Stomach smooth muscle (tissue), 2 donors: Measurements from ENCODE around the gene RPL7L1.

Source experiments
- H3K27ac ChIP-seq: one replicate; pipeline ENCODE4 v1.7.0; 2013; ENCODE audit warnings: mild to moderate bottlenecking, low read length, inconsistent platforms
- H3K27me3 ChIP-seq, 2 donors: one replicate each; pipeline ENCODE4 v1.7.0; 2013; ENCODE audit warnings: low read length in 2 of 2; ENCODE audit not compliant: insufficient read depth in 2 of 2, control insufficient read depth in 1 of 2
- H3K36me3 ChIP-seq, 2 donors: one replicate each; pipeline ENCODE4 v1.7.0; 2013; ENCODE audit warnings: low read length in 2 of 2; ENCODE audit not compliant: control insufficient read depth in 2 of 2, insufficient read depth in 2 of 2
- H3K4me1 ChIP-seq: one replicate; pipeline ENCODE4 v1.7.0; 2013; ENCODE audit warnings: low read length; ENCODE audit not compliant: control insufficient read depth, insufficient read depth
- H3K4me3 ChIP-seq, 2 donors: one replicate each; pipeline ENCODE4 v1.7.0; 2013; ENCODE audit warnings: low read length in 2 of 2
- H3K9ac ChIP-seq, 2 donors: one replicate each; pipeline ENCODE4 v1.7.0; 2013; ENCODE audit warnings: low read length in 2 of 2, mild to moderate bottlenecking in 1 of 2
- H3K9me3 ChIP-seq, 2 donors: one replicate each; pipeline ENCODE4 v1.7.0; 2013; ENCODE audit warnings: low read length in 2 of 2; ENCODE audit not compliant: control insufficient read depth in 2 of 2
- donor health status: healthy.
- donor health status: Pancreatic carcinoma.

The RPL7L1 gene

DNA sequence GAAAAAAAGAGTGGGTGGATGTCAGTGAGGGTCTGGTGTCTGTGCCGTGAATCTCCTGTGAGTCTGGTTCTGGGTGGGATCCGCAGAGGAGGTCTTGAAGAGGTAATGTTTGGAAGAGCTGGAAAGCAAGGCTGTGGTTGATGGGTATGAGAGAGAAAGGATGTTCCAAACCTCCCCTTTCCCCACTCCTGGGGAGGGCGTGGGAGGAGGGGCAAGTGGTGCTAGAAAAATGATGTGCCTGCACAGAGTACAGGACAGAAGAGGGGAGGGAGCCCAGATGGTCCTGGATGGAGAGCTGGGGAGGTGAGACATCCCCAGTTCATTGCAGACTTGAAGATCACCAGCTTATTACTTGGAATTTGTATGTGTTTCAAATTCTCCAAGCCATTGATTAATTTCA is 53.0 kb downstream of the RPL7L1 start:
- peak overlapping the region; percentile 10 to 42 for H3K9ac ChIP-seq
- H3K36me3 ChIP-seq, result peaks cover 17 to 25% of the 10 kb centered on the region in 2 donors
- H3K4me3 ChIP-seq, result no peak overlapping the region
- no peaks in the 10 kb centered on the region for H3K27me3 ChIP-seq
- no peak overlapping the region for H3K27ac ChIP-seq
- peaks cover 31% of the 10 kb centered on the region for H3K4me1 ChIP-seq
- H3K9me3 ChIP-seq, result no peaks in the 10 kb centered on the region

DNA sequence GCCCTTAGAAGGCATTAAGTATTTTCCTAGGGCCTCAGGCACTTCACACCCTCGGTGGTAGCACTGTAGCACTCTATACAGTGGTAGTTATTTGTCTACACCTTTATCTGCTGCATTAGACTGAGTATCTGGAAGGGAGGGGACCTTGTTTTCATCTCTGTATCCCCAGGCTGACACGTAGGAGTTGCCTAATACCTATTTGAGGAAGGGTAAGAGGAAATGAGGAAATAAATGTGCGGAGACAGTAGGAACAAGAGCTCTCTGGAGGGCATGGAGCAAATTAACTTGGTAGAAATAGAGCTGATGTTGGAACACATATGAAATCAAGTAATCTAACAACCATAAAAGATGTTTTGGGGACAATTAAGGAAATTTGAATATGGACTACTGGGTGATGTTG is 53.8 kb downstream of the RPL7L1 start:
- peaks cover 22 to 33% of the 10 kb centered on the region in 2 donors for H3K36me3 ChIP-seq
- H3K4me3 ChIP-seq, result no peak overlapping the region
- peaks cover 31% of the 10 kb centered on the region for H3K4me1 ChIP-seq
- H3K27me3 ChIP-seq, result no peaks in the 10 kb centered on the region
- no peak overlapping the region for H3K9ac ChIP-seq
- H3K9me3 ChIP-seq, result no peaks in the 10 kb centered on the region
- H3K27ac ChIP-seq, result no peak overlapping the region

DNA sequence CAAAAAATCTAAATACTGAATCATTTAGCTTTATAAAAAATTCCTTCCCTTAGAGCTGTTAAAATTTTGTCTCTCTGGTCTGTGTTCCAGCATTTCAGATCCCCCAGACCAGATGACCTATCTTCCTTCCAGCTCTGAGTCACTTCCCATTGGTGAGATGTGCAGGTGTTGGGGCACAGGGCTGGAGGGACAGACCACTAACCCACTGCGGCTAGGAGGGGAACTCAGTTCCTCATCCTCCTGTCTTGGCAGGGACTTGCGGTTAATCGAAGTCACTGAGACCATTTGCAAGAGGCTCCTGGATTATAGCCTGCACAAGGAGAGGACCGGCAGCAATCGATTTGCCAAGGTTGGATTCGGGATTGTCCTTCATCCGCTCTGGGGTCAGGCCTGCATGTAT is 55.9 kb downstream of the RPL7L1 start:
- Histone ChIP-seq H3K9me3 (no peaks in the 10 kb centered on the region), H3K4me3 (no peak overlapping the region), H3K27me3 (no peaks in the 10 kb centered on the region), H3K27ac (no peak overlapping the region), H3K9ac (peak overlapping the region in 1 of 2 donors; percentile 13), H3K36me3 (peaks cover 39 to 44% of the 10 kb centered on the region in 2 donors), H3K4me1 (peaks cover 16% of the 10 kb centered on the region)

DNA sequence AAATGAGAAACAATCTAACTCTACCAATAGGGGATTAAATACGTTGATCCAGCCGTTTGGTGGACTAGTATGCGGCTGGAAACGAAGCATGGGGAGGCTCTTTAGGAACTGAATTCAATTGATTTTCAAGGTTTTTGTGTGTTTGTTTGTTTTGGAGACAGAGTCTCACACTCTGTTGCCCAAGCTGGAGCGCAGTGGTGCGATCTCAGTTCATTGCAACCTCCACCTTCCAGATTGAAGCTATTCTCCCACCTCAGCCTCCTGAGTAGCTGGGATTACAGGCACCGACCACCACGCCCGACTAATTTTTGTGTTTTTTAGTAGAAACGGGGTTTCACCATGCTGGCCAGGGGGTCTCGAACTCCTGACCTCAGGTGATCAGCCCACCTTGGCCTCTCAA is 57.0 kb downstream of the RPL7L1 start:
- no peak overlapping the region for H3K27ac ChIP-seq
- no peaks in the 10 kb centered on the region for H3K9me3 ChIP-seq
- H3K27me3 ChIP-seq, result no peaks in the 10 kb centered on the region
- H3K4me1 ChIP-seq, result peaks cover 8% of the 10 kb centered on the region
- H3K36me3 ChIP-seq, result peaks cover 44 to 50% of the 10 kb centered on the region in 2 donors
- no peak overlapping the region for H3K4me3 ChIP-seq
- no peak overlapping the region for H3K9ac ChIP-seq

DNA sequence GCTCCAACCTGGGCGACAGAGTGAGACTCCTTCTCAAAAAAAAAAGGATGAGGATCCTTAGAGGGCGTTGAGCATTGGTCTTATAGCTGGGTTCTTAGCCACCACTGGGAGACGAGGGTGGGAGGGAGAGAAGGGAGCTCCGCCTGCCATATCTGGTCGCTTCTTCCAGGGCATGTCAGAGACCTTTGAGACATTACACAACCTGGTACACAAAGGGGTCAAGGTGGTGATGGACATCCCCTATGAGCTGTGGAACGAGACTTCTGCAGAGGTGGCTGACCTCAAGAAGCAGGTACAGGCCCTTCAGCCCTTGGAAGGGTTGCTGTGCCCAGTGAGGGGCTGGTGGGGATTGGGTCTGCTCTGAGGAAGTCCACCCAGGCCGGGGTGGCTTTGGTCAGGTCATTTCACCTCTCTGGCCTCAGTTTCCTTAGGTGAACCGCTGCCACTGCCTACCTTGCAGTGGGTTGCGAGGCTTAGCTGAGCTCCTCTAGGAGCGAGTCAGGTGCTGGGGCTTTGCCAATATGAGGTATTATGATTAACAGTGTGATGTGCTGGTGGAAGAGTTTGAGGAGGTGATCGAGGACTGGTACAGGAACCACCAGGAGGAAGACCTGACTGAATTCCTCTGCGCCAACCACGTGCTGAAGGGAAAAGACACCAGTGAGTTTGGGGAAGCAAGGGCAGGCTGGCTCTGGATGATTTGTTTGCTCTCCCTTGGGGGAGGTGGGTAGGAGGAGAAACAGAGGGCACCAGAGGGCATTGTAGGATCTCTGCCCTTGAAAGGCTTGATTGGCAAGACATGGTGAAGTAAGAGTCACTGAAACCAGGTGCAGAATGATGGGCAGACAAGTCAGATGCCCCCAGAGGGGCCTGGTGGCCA is 58.4 kb downstream of the RPL7L1 start:
- Histone ChIP-seq H3K4me1 (no peaks in the 10 kb centered on the region), H3K9ac (no peak overlapping the region), H3K36me3 (peaks cover 43 to 50% of the 10 kb centered on the region in 2 donors), H3K4me3 (no peak overlapping the region), H3K9me3 (no peaks in the 10 kb centered on the region), H3K27ac (no peak overlapping the region), H3K27me3 (no peaks in the 10 kb centered on the region)

DNA sequence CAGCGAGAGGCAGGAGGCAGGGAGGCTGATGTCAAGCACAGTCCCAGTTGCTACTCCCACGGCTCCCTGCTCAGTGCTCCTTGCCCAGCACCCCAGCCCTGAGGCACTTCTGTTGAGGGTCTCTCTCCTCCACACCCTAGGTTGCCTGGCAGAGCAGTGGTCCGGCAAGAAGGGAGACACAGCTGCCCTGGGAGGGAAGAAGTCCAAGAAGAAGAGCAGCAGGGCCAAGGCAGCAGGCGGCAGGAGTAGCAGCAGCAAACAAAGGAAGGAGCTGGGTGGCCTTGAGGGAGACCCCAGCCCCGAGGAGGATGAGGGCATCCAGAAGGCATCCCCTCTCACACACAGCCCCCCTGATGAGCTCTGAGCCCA is 59.0 kb downstream of the RPL7L1 start:
- Histone ChIP-seq H3K27me3 (no peaks in the 10 kb centered on the region), H3K9me3 (no peaks in the 10 kb centered on the region), H3K36me3 (peaks cover 42 to 50% of the 10 kb centered on the region in 2 donors), H3K27ac (no peak overlapping the region), H3K4me3 (no peak overlapping the region), H3K9ac (no peak overlapping the region), H3K4me1 (no peaks in the 10 kb centered on the region)

DNA sequence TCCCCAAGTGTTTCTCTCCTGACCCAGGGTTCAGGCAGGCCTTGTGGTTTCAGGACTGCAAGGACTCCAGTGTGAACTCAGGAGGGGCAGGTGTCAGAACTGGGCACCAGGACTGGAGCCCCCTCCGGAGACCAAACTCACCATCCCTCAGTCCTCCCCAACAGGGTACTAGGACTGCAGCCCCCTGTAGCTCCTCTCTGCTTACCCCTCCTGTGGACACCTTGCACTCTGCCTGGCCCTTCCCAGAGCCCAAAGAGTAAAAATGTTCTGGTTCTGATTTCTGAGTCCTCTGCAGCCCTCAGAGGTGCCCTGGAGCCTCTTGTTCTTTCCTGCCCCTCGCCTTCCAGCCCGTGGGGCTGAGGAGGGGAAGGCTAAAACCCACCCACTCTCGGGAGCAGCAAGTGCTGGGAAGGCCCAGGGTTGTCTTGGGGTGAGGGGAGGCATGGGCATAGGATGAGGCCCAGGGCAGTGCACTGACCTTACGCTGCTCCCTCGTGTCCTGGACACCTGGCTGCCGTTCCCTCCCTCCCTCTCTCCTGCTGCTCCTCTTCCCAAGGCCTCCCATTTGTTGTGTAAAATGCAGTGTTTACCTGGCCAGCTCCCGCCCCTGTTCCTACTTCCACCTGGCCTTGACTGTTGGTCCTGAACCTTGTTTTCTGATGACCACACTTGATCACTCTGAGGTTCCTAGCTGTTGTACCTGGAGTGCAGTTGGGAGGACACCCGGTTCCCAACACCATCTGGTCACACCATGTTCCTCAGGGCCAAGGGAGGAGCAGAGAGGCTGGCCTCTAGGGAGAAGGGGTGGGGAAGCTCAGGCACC is 59.8 kb downstream of the RPL7L1 start:
- no peaks in the 10 kb centered on the region for H3K4me1 ChIP-seq
- H3K9ac ChIP-seq, result no peak overlapping the region
- peaks cover 46 to 49% of the 10 kb centered on the region in 2 donors for H3K36me3 ChIP-seq
- H3K27me3 ChIP-seq, result no peaks in the 10 kb centered on the region
- no peak overlapping the region for H3K4me3 ChIP-seq
- no peak overlapping the region for H3K27ac ChIP-seq
- H3K9me3 ChIP-seq, result no peaks in the 10 kb centered on the region
